Neural progenitor cell (in vitro differentiated cells): Measurements from ENCODE around the gene PHLPP1.

Experiments
- EZH2phosphoT487 ChIP-seq: fragments of 200-600 bp; sonication (generic); IDR thresholded peaks from 2 replicates; pipeline ENCODE4 v1.6.1; 2017; ENCODE audit warnings: antibody characterized with exemption
- TF ChIP-seq, protein P1 (sequence below): fragments of 200-600 bp; sonication (generic); IDR thresholded peaks from 2 replicates; pipeline ENCODE4 v1.5.1; 2017; ENCODE audit warnings: antibody characterized with exemption, mild to moderate bottlenecking

DNA sequence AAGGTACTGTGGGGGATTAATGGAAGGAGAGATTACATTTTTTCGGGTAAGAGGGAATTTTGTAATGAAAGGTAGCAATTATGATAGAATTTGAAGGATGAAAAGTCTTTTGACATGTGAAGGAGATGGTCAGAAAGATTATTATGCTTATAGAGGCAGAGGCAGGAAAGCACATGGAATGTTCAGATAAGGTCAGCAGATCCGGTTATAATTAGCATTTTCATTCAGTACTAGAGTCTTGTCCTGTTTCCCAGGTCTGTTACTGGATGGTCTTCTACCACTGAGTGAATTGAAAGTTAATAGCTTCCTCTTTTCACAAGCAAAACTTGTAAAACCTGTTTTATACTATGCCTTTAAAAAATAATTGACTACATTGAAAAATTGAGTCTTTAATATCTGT, 116.9 kb downstream of the PHLPP1 start:
- TF ChIP-seq, protein P1, sequence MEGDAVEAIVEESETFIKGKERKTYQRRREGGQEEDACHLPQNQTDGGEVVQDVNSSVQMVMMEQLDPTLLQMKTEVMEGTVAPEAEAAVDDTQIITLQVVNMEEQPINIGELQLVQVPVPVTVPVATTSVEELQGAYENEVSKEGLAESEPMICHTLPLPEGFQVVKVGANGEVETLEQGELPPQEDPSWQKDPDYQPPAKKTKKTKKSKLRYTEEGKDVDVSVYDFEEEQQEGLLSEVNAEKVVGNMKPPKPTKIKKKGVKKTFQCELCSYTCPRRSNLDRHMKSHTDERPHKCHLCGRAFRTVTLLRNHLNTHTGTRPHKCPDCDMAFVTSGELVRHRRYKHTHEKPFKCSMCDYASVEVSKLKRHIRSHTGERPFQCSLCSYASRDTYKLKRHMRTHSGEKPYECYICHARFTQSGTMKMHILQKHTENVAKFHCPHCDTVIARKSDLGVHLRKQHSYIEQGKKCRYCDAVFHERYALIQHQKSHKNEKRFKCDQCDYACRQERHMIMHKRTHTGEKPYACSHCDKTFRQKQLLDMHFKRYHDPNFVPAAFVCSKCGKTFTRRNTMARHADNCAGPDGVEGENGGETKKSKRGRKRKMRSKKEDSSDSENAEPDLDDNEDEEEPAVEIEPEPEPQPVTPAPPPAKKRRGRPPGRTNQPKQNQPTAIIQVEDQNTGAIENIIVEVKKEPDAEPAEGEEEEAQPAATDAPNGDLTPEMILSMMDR, result no peak
- TF ChIP-seq EZH2phosphoT487, result no peak
